ENCODE measurements around the gene TMIGD2. TPM values are rescaled to one million over a fixed set of nuclear protein-coding genes. Genes with fewer than 3 reads are reported as not detected.
A peak's percentile ranks its signal among the peaks of the same experiment; 100 is the strongest.
"Not testable (repeated sequence)": the region's sequence is repeated elsewhere in the genome, so short reads cannot be mapped to it uniquely, and the experiment has no call there.

TMIGD2 gene
- total and polyA plus RNA-seq, 5 donors, result 0.25 TPM; not detected in 4

DNA sequence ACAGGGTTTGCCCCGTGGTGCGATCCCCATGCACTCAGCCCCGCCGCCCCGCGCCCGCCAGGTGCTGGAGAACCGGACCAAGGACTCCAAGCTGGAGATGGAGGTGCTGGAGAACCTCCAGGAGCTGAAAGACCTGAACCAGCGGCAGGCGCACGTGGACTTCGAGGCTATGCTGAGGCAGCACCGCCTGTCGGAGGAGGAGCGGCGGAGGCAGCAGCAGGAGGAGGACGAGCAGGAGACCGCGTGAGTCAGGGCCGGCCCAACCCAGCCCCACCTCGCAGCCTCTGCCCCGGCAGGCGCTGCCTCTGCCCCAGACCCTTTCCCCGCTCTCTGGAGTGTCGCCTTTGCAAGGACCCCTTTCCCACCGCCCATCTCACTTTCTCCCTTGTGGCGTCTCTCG lies 44.0 kb downstream of the TMIGD2 start:
- intact Hi-C loops (cut with DNase I), result no loop called here

DNA sequence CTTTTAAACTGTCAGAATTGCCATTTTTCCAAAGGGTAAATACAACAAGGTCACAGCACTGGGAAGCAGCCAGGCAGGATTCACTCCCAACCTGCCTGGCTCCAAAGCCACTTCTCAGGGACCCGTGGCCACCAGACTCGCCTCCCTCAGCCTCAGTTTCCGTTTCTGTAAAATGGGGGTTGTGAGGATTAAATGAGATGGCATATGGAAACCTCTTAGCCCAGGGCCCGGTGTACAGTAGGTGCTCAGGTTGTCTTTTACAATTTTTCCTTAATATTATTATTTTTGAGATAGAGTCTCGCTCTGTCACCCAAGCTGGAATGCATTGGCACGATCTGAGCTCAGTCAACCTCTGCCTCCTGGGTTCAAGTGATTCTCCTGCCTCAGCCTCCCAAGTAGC lies 45.2 kb downstream of the TMIGD2 start:
- Histone ChIP-seq H3K4me1 (ENCODE audit: control insufficient read depth, insufficient read depth, low read length) (no peaks in the 10 kb centered on the region), H3K27me3 (ENCODE audit: control insufficient read depth, insufficient read depth) (no peaks in the 10 kb centered on the region), H3K9me3 (ENCODE audit: control insufficient read depth, low read length) (no peaks in the 10 kb centered on the region), H3K27ac (ENCODE audit: low read length) (no peak overlapping the region), H3K4me3 (ENCODE audit: low read length) (no peak overlapping the region)
- WGBS, result 97% methylated on average over 6 of the region's 6 CpGs
- ATAC-seq (no peak), DNase-seq (no peak)
- intact Hi-C loops (cut with DNase I), result no loop called here

More for the DNA sequence above, 44.0 kb downstream of the TMIGD2 start:
- Histone ChIP-seq H3K4me1 (ENCODE audit: control insufficient read depth, insufficient read depth, low read length) (no peaks in the 10 kb centered on the region), H3K27ac (ENCODE audit: low read length) (no peak overlapping the region), H3K4me3 (ENCODE audit: low read length) (no peak overlapping the region), H3K9me3 (ENCODE audit: control insufficient read depth, low read length) (no peaks in the 10 kb centered on the region), H3K27me3 (ENCODE audit: control insufficient read depth, insufficient read depth) (no peaks in the 10 kb centered on the region)
- ATAC-seq (peak in 1 of 2 donors; percentile 30), DNase-seq (no peak)
- 96% methylated on average over 28 of the region's 28 CpGs for WGBS

DNA sequence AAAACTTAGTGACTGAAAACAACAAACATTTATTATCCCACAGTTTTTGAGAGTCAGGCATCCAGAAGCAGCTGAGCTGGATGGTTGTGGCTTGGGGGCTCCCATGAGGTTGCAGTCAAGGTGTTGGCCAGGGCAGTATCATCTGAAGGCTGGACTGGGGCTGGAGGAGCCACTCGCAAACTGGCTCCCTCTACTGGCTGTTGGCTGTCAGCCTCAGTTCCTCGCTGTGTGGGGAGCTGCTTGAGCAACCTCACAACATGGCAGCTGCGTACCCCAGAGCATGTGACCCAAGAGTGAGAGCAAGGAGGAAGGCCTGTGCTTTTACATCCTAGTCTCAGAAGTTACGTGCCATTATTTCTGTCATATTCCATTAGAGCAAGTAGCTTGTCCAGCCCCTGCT lies 45.6 kb downstream of the TMIGD2 start:
- no peak overlapping the region for H3K4me3 ChIP-seq (ENCODE audit: low read length)
- no peak for DNase-seq
- H3K27ac ChIP-seq (ENCODE audit: low read length), result no peak overlapping the region
- 99% methylated on average over 4 of the region's 4 CpGs for WGBS
- H3K27me3 ChIP-seq (ENCODE audit: control insufficient read depth, insufficient read depth), result no peaks in the 10 kb centered on the region
- H3K9me3 ChIP-seq (ENCODE audit: control insufficient read depth, low read length), result no peaks in the 10 kb centered on the region
- intact Hi-C loops (cut with DNase I), result no loop called here
- no peak for ATAC-seq
- no peaks in the 10 kb centered on the region for H3K4me1 ChIP-seq (ENCODE audit: control insufficient read depth, insufficient read depth, low read length)

DNA sequence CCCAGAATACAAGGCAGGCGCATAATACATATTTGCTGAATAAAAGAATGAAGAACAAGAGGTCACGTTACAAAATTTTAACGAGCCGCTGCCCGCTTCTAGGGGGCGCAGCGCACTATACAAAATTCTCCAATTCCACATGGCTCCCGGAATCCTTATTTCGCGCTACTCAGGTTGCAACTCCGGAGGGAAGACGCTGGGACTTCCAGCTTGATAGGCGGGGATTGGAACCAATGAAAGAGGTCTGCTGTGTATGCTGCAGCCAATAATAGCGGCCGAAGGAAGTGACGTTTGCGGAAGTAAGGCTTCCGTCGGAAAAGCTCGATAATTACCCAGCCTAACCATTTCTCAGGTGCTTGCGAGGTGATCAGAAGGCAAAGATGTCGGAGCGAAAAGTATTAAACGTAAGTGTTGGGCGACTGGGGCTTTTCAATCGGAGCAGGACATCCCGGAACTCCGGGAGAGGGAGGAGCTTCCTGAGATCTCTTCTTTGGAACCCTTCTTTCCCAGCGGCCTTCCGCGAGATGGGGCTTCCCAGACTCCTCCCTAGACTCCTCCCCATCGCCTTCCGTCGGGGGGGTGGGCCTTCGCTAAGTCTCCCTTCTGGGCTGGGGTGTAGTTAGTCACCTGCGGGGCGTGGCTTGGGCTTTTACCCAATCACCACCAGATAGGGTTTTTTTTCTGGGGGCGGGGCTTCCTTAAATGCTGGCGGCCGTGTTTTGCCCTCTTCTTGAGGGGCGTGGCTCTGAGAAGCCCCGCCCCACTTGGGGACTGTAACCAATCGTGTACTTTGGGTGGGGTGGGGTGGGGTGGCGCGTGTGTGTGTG lies 55.2 kb downstream of the TMIGD2 start, which contains the start of gene YJU2:
Gene YJU2 (plus strand): TSS at position 314 of the 827 bp plus-strand sequence. CDS start 67 bp downstream, at position 381.
- intact Hi-C loops (cut with DNase I), result no loop called here
- no peaks in the 10 kb centered on the region for H3K9me3 ChIP-seq (ENCODE audit: control insufficient read depth, low read length)
- WGBS, result under 1% methylated on average over 45 of the region's 45 CpGs
- DNase-seq (peak; percentile 99), ATAC-seq (peak; percentile 98 to 99)
- peak within 1 kb of the TSS; percentile 78 for H3K4me3 ChIP-seq (ENCODE audit: low read length)
- no peaks in the 10 kb centered on the region for H3K27me3 ChIP-seq (ENCODE audit: control insufficient read depth, insufficient read depth)
- H3K4me1 ChIP-seq (ENCODE audit: control insufficient read depth, insufficient read depth, low read length), result no peaks in the 10 kb centered on the region
- peak within 1 kb of the TSS; percentile 99 for H3K27ac ChIP-seq (ENCODE audit: low read length)

DNA sequence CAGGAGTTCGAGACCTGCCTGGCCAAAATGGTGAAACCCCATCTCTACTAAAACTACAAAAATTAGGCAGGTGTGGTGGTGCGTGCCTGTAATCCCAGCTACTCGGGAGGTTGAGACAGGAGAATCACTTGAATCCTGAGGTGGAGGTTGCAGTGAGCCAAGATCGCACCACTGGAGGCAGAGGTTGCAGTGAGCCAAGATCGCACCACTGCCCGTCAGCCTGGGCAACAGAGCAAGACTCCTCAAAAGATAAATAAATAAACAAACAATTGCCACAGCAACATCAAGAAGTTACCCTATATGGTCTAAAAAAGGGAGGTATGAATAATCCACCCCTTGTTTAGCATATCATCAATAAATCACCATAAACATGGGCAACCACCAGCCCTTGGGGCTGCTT lies 56.3 kb downstream of the TMIGD2 start:
- H3K4me1 ChIP-seq (ENCODE audit: control insufficient read depth, insufficient read depth, low read length); H3K4me3 ChIP-seq (ENCODE audit: low read length); H3K27me3 ChIP-seq (ENCODE audit: control insufficient read depth, insufficient read depth); H3K27ac ChIP-seq (ENCODE audit: low read length); ATAC-seq; intact Hi-C loops (cut with DNase I); H3K9me3 ChIP-seq (ENCODE audit: control insufficient read depth, low read length); DNase-seq: not testable (repeated sequence)
- 97% methylated on average over 6 of the region's 6 CpGs for WGBS

Other genes with a start within 250 kb of the TMIGD2 start
- gene ZBTB7A, start 235.5 kb downstream of the TMIGD2 start, total RNA-seq, result 10 to 100 TPM; 28.6 to 32.6 (median 31.6) TPM
- 17.5 TPM for gene ZBTB7A, start 235.5 kb downstream of the TMIGD2 start, polyA plus RNA-seq
- gene MAP2K2, start 178.3 kb downstream of the TMIGD2 start, total RNA-seq, result 100 to 1,000 TPM; 113 to 134 (median 121) TPM
- gene MAP2K2, start 178.3 kb downstream of the TMIGD2 start, polyA plus RNA-seq, result 151 TPM
- gene CREB3L3, start 148.8 kb downstream of the TMIGD2 start, total RNA-seq, result not detected
- gene CREB3L3, start 148.8 kb downstream of the TMIGD2 start, polyA plus RNA-seq, result not detected
- gene SIRT6, start 119.8 kb downstream of the TMIGD2 start, total RNA-seq, result 10 to 100 TPM; 11.2 to 16.6 (median 13.1) TPM
- 15.8 TPM for gene SIRT6, start 119.8 kb downstream of the TMIGD2 start, polyA plus RNA-seq
- gene ANKRD24, start 119.7 kb downstream of the TMIGD2 start, total RNA-seq, result under 1 TPM; 0.31 to 0.88 (median 0.41) TPM
- gene ANKRD24, start 119.7 kb downstream of the TMIGD2 start, polyA plus RNA-seq, result 0.45 TPM
- 1 to 10 TPM; 1.8 to 2.3 (median 2.1) TPM for gene EBI3, start 72.9 kb downstream of the TMIGD2 start, total RNA-seq
- 0.70 TPM for gene EBI3, start 72.9 kb downstream of the TMIGD2 start, polyA plus RNA-seq
- 10 to 100 TPM in 2 of 4 donors, 1 to 10 TPM in 2; 9.7 to 12.4 (median 10.9) TPM for gene YJU2, start 55.3 kb downstream of the TMIGD2 start, total RNA-seq
- 17.7 TPM for gene YJU2, start 55.3 kb downstream of the TMIGD2 start, polyA plus RNA-seq
- 10 to 100 TPM; 30.5 to 75.1 (median 54.7) TPM for gene SHD, start 23.1 kb downstream of the TMIGD2 start, total RNA-seq
- 23.9 TPM for gene SHD, start 23.1 kb downstream of the TMIGD2 start, polyA plus RNA-seq
- gene FSD1, start 2.2 kb upstream of the TMIGD2 start, total RNA-seq, result not detected
- gene FSD1, start 2.2 kb upstream of the TMIGD2 start, polyA plus RNA-seq, result not detected
- 10 to 100 TPM in 3 of 4 donors, 1 to 10 TPM in 1; 6.7 to 13.9 (median 11.3) TPM for gene STAP2, start 36.4 kb upstream of the TMIGD2 start, total RNA-seq
- gene STAP2, start 36.4 kb upstream of the TMIGD2 start, polyA plus RNA-seq, result 7.8 TPM
- gene MPND, start 41.2 kb upstream of the TMIGD2 start, total RNA-seq, result 10 to 100 TPM; 22.8 to 25.8 (median 25.2) TPM
- gene MPND, start 41.2 kb upstream of the TMIGD2 start, polyA plus RNA-seq, result 24.9 TPM
- 10 to 100 TPM; 26.3 to 40.3 (median 31.8) TPM for gene SH3GL1, start 98.2 kb upstream of the TMIGD2 start, total RNA-seq
- gene SH3GL1, start 98.2 kb upstream of the TMIGD2 start, polyA plus RNA-seq, result 27.7 TPM
- 1 to 10 TPM; 5.4 to 7.7 (median 6.2) TPM for gene CHAF1A, start 100.3 kb upstream of the TMIGD2 start, total RNA-seq
- 4.3 TPM for gene CHAF1A, start 100.3 kb upstream of the TMIGD2 start, polyA plus RNA-seq
- gene UBXN6, start 155.4 kb upstream of the TMIGD2 start, total RNA-seq, result 100 to 1,000 TPM in 3 of 4 donors, 10 to 100 TPM in 1; 99.8 to 124 (median 112) TPM
- 135 TPM for gene UBXN6, start 155.4 kb upstream of the TMIGD2 start, polyA plus RNA-seq
- 10 to 100 TPM; 20.6 to 30.5 (median 28.6) TPM for gene HDGFL2, start 169.9 kb upstream of the TMIGD2 start, total RNA-seq
- gene HDGFL2, start 169.9 kb upstream of the TMIGD2 start, polyA plus RNA-seq, result 31.4 TPM
- gene PLIN4, start 216.1 kb upstream of the TMIGD2 start, total RNA-seq, result 100 to 1,000 TPM; 102 to 201 (median 112) TPM
- 171 TPM for gene PLIN4, start 216.1 kb upstream of the TMIGD2 start, polyA plus RNA-seq
- gene PLIN5, start 232.8 kb upstream of the TMIGD2 start, total RNA-seq, result 10 to 100 TPM; 25.5 to 60.3 (median 28.2) TPM
- gene PLIN5, start 232.8 kb upstream of the TMIGD2 start, polyA plus RNA-seq, result 33.9 TPM
- 1 to 10 TPM in 1 of 4 donors, under 1 TPM in 3; 0.20 to 1.1 (median 0.31) TPM for gene LRG1, start 237.6 kb upstream of the TMIGD2 start, total RNA-seq
- gene LRG1, start 237.6 kb upstream of the TMIGD2 start, polyA plus RNA-seq, result 0.41 TPM

Measured in right cardiac atrium (tissue), 5 donors.